Erythroblast (primary cell): Measurements from ENCODE around the gene UBL4A.

ENCODE experiments used
- DNase-seq, 2 experiments: peaks; one replicate each; lab custom pipeline; 2025; lab: John Stamatoyannopoulos, UW
- GATA1 ChIP-seq: IDR thresholded peaks from 2 replicates; pipeline ENCODE4 v1.6.1; 2011; ENCODE audit warnings: low read depth, mild to moderate bottlenecking, control low read depth, low read length, moderate library complexity
- POLR2A ChIP-seq: IDR thresholded peaks from 2 replicates; pipeline ENCODE4 v1.6.1; 2011; ENCODE audit warnings: mild to moderate bottlenecking, low read length

Gene UBL4A

DNA sequence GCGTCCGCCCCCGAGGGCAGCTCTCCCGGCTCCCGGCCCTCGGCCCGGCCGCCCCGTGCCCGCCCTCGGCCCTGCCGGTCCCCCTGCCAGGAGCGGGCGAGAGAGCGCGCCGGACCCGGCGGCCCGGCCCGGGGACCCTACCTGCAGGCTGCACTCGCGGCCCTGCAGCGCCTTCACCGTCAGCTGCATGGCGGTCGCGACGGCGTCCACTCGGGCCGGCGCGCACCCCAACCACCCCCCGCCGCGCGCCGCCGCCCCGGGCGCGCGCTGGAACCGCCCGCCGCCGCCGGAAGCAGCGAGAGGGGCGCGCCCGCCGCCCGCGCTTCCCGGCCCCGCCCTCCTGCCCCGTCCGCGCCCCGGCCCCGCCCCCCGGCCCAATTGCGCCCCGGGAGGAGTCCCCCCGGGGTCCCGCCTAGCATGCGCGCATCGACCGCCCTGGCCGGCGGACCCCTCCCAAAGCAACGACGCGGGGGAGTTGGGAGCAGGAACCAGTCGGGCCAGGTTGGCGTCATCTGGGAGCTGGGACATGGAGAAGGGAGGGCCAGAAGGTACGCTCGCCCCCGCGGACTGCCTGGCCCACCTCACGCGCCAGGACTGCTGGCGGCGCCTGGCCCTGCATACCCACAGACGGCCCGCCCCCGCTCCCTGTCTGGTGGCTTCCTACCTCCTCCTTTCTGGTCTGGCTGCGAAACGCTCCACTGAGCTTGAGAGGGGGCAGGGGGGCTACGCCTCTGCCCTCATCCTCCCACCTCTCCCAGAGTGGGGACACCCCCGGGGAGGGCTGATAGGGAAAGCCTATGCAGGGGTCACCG is at the start of gene UBL4A:
TSS of gene UBL4A (minus strand) at position 220 of the 812 bp plus-strand sequence. CDS start at position 189, 31 bp downstream.
- DNase-seq: peak; percentile 71 to 81
- TF ChIP-seq POLR2A (peak; percentile 57), GATA1 (no peak)

GRCh38 chrX:154535892-154536291 is 49.5 kb upstream of the UBL4A start:
- no peak for TF ChIP-seq POLR2A
- DNase-seq: no peak

DNA sequence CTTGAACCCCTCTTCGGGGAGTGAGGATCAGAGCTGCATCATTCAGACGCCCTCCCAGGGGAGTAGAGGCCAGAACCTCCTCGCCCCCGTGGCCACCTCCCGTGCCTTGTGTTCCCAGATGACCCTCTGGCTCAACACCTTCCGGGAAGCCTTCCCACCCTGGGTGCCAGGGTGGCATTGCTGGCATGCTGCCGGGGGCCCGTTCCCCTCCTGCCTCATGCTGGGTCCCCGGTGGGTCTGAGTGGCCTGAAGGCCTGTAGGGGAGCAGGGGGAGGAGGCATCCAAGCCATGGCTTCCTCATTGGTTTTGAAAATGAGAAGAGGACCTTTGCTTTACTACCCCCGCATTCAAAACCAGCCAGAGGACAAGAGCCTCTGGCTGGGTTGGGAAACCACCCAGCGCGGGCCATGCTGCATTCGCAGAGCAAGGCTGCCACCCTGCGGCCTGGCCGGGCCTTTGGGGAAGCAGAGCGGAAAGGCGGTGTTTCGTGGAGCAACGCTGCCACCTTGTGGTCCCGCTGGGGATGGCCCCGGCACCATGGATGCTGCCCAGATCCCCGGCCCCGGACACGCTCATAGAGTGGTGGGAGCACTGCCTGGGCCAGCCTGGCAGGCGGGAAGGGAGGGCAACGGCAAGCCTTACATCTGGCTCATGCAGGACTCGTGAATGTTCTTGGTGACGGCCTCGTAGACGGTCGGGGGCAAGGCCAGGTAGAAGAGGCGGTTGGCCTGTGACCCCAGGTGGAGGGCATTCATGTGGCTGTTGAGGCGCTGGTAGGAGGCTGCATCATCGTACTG is 48.3 kb upstream of the UBL4A start:
- TF ChIP-seq POLR2A (no peak), GATA1 (no peak)
- DNase-seq: peak; percentile 85 to 92

GRCh38 chrX:154532690-154533089 is 46.3 kb upstream of the UBL4A start:
- TF ChIP-seq POLR2A: no peak
- no peak for TF ChIP-seq GATA1
- no peak for DNase-seq

DNA sequence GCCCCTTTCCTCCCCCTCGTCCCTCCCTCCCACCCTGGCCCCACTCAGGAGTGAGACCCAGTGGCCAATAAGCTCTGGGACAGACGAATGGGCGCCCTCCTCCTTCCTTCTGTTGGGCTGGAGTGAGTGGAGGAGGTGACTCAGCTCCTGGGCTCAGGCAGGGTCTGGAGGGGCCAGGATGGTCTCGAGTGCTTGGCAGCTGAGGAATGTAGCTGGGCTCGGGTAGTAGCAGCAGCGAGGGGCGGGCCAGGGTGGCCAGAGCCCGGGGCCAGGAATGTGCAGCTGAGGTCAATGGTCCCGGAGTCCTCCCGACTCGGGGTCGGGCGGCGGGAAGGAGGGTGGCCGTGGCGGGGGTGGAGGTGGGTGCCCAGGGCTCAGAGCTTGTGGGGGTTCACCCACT is 45.2 kb upstream of the UBL4A start:
- TF ChIP-seq GATA1 (no peak), POLR2A (no peak)
- no peak for DNase-seq

DNA sequence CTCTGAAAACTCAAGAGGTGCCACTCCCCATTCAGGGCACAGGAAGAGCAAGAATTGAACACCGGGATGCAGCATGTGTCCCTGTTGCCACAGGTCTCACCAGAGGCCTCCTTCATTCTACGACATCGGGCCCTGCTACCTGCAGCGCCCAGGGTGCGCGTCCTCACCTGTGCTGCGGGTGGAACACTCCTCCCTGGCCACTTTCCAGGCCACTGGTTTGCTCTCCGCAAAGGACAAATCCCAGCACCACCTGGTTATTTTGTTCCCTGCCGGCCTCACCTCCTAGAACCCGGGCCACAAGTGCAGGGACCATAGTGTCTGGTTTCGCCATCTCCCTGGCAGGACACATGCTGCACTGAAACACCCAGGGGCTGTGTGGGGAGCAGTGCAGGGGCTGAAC is 43.9 kb upstream of the UBL4A start:
- TF ChIP-seq GATA1 (no peak), POLR2A (no peak)
- DNase-seq: no peak

DNA sequence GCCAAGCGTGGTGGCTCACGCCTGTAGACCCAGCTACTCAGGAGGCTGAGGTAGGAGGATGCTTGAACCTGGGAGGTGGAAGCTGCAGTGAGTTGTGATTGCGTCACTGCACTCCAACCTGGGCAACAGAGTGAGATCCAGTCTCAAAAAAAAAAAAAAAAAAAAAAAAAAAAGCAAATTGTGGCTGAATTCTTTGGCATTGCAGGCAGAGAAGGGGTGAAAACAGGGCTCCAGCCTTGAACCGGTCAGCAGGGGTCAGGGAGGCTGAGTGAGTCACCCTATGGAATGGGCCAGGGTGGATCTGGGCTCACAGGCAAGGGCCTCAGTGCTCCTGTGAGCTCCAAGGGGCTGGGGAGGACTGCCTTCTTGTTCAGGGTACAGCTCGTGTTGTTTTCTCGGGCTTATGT is 42.8 kb upstream of the UBL4A start:
- no peak for DNase-seq
- no peak for TF ChIP-seq POLR2A
- no peak for TF ChIP-seq GATA1

GRCh38 chrX:154526901-154527675 is 40.7 kb upstream of the UBL4A start:
- DNase-seq: peak; percentile 81 to 82
- TF ChIP-seq POLR2A: peak; percentile 44
- TF ChIP-seq GATA1: no peak

GRCh38 chrX:154525606-154526490 is 39.4 kb upstream of the UBL4A start:
- no peak for TF ChIP-seq GATA1
- no peak for TF ChIP-seq POLR2A

DNA sequence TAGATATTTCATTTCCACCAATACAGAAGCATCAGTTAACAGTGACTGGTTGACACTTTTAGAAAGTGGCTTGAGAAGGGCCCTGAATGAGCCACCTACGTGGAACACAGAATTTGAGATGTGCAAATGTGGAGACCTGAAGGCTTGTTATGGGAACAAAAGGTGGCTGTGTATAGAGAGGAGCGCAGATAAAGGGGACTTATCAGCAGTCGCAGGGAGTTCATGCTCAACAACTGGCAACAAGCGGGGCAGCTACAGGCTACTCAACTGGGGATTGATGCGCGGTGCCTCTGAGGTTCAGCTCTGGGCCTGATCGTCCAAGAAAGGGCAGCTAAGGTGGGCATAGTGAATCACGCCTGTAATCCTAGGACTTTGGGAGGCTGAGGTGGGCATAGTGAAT is 33.0 kb upstream of the UBL4A start:
- DNase-seq: peak; percentile 43 to 76
- TF ChIP-seq GATA1: no peak
- no peak for TF ChIP-seq POLR2A

More at GRCh38 chrX:154525606-154526490, 39.4 kb upstream of the UBL4A start:
- no peak for DNase-seq

- TF ChIP-seq POLR2A (no peak), GATA1 (no peak)
- DNase-seq: no peak
Observed at GRCh38 chrX:154517101-154517781, 30.8 kb upstream of the UBL4A start.

DNA sequence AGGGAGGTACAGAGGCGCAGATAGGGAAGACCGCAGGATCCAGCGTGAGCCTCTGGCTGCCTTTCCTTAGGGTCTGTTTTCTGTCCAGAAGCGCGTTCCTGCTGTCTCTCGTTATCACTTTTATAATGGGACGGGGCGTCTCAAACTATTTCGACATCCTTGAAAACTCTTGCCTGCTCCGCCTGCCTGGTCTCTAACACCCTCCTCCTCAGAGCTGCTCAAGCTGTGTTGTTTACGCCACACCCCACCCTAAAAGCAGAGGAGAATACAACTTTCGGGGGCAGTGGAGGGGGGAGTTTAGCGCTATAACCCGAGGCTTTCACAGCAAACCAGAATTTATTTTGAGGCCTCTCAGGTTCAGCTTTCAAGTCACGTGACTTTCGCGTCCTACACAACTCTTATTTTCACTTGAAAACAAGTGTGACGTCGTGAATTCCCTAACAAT is 30.3 kb upstream of the UBL4A start:
- peak; percentile 71 to 79 for DNase-seq
- no peak for TF ChIP-seq POLR2A
- no peak for TF ChIP-seq GATA1
